Rectal smooth muscle tissue (tissue), 1 donor: Measurements from ENCODE around the gene RAPSN.

Source experiments
- H3K27ac ChIP-seq: one replicate; pipeline ENCODE4 v1.7.0; 2013; ENCODE audit warnings: low read depth, low read length, inconsistent platforms
- H3K27me3 ChIP-seq: one replicate; pipeline ENCODE4 v1.7.0; 2013; ENCODE audit warnings: low read length; ENCODE audit not compliant: control insufficient read depth, insufficient read depth
- H3K36me3 ChIP-seq: one replicate; pipeline ENCODE4 v1.7.0; 2013; ENCODE audit warnings: low read length; ENCODE audit not compliant: control insufficient read depth, insufficient read depth
- H3K4me1 ChIP-seq: one replicate; pipeline ENCODE4 v1.7.0; 2013; ENCODE audit warnings: low read length; ENCODE audit not compliant: control insufficient read depth, insufficient read depth
- H3K4me3 ChIP-seq: one replicate; pipeline ENCODE4 v1.7.0; 2013; ENCODE audit warnings: low read length
- H3K9ac ChIP-seq: one replicate; pipeline ENCODE4 v1.7.0; 2013; ENCODE audit warnings: low read length

Gene RAPSN

DNA sequence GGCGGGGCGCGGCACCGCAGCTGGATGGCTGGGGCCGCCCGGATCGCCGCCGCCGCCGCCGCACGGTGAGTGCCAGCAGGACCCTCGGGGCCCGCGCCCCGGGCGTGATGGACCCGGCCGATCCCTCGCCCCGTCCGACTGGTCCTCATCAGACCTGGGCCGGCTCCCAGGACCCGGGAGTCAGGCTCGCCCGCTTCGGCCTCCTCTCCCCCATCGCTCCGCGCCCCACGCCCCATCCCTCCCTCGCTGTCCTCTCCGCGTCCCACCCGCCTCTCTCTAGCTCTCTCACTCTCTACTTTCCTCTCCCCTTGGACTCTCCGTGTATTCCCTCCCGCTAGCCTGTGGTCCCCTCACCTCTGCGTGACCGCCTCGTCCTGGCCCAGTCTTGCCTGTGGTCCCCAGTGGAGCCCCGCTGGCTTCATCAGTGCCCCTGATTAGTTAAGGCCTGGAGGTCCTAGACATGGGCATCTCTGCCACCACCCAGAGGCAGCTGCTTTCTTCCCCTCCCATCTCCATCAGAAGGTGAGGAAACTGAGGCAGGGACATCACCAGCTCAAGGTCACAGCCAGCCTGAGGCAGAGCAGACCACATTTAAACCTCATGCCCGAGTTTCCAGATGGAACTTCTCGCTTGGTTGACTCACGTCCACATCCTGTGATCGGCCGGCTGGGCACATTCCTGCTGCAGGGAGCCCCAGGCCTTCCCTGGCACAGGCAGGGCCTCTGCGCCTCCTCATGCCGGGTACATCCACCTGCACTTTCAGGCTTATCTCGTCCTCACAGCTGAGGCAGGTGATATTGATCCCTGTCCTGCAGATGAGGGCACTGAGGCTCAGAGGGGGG lies 40.1 kb downstream of the RAPSN start:
- peaks cover 17% of the 10 kb centered on the region for H3K4me1 ChIP-seq
- H3K27ac ChIP-seq = peak overlapping the region; percentile 86
- H3K4me3 ChIP-seq = peak overlapping the region; percentile 84
- no peaks in the 10 kb centered on the region for H3K27me3 ChIP-seq
- peak overlapping the region; percentile 14 for H3K9ac ChIP-seq
- H3K36me3 ChIP-seq = peaks cover 2% of the 10 kb centered on the region

DNA sequence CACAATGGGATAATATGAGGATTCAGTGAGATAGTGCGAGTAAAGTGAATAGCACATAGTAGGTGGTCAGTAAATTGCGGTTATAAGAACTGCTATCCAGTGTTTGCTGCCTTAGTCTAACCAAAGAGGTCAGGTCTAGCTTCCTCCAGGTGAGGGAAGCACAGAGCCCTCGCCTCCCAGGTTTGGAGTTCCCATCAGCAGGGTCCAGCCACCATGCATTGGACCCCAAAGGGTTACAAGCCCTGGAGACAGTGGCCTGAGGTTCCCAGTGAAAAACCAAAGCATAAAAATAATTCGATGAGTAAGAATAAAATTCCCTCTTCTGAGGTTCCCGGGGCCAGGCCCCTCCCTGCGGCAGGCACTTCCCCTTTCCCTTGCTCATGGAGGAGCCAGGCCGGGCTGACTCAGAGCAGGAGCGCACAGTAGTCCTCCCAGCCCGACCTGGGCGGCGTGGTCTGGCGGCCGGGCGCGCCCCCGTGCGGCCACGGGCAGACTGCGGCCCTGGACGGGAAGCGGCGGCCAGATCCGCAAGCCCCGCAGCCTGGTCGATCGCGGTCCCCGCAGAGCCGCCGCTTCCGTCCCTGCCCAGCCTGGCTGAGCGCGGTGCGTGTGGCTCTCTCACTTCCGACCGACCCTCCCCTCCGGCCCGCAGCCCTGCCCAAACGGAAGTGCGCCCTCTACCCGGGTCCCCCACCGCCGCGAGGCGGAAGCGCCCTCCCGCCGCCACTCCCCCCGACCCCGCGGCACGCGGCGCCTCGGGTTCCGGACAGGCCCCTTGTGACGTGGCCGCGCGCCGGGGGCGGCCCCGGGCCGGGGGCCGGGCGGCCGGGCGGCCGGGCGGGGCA lies 41.0 kb downstream of the RAPSN start, which contains the start of gene SLC39A13:
Gene SLC39A13, plus strand, starts transcription at position 845 of the 845 bp plus-strand sequence. CDS start 1,505 bp downstream, outside the sequence.
- Histone ChIP-seq H3K4me1 (peaks cover 17% of the 10 kb centered on the region), H3K4me3 (peak within 1 kb of the TSS; percentile 84), H3K27me3 (no peaks in the 10 kb centered on the region), H3K27ac (peak within 1 kb of the TSS; percentile 91), H3K9ac (peak within 1 kb of the TSS; percentile 46), H3K36me3 (no peaks in the 10 kb centered on the region)

DNA sequence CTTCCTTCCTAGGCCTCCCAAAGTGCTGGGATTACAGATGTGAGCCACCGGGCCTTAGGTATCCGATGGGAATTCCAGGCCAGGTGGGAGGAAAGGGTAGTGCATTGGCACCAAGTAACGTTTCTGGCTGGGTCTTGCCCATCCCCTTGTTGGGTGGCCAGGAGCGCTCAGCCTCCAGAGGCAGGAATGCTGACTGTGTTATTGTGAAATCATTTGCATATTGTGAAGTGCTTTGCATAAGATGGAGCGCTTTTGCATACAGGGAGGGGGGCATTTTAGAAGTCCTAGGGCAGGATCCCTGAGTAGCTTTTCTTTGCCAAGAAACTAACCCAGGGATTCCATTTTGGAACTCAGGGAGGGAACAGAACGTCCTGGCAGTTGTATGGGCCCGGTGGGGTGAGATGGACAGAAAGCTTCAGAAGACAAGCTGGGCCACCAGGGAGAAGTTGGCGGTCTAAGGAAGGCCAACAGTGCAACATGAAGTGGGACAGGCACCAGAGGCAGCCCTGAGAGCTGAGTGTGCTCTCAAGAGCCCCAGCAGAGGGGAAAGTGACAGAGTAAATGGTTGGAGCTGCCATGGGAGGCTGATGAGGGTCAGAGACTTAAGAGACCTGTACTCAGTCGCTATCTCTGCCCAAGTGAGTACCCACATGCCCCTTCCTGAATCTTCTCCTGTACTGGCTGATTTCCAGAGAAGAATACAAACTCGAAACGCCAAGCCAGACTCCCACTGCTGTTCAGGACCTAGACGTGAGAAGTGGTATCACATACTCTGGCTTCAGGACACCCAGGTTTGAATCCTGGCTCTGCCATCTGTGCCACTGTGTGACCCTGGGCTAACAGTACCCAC lies 41.8 kb downstream of the RAPSN start:
- peak overlapping the region; percentile 91 for H3K27ac ChIP-seq
- H3K4me3 ChIP-seq = peak overlapping the region; percentile 81
- peak overlapping the region; percentile 46 for H3K9ac ChIP-seq
- H3K4me1 ChIP-seq = peaks cover 17% of the 10 kb centered on the region
- H3K36me3 ChIP-seq = no peaks in the 10 kb centered on the region
- H3K27me3 ChIP-seq = no peaks in the 10 kb centered on the region

DNA sequence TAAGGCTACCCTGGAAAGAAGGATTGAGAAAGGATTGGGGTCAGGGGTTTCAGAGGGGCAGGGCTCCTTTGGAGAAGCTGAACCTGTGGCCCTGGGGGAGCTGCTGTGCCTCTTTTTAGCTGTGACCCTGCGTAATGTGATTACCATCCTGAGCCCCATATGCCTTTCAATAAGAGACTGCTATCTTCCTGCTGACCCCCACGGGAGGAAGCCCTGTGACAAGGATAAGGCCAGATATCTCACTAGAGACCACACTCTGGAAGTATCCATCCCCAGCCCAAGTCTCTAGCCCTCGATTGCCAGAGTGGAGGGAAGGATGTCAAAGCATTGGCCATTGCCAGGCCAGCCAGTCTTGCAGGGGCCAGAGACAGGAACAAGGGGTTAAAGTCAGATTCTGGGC lies 45.4 kb downstream of the RAPSN start:
- H3K27ac ChIP-seq = no peak overlapping the region
- no peaks in the 10 kb centered on the region for H3K36me3 ChIP-seq
- no peaks in the 10 kb centered on the region for H3K27me3 ChIP-seq
- H3K9ac ChIP-seq = no peak overlapping the region
- H3K4me1 ChIP-seq = peaks cover 14% of the 10 kb centered on the region
- H3K4me3 ChIP-seq = no peak overlapping the region

DNA sequence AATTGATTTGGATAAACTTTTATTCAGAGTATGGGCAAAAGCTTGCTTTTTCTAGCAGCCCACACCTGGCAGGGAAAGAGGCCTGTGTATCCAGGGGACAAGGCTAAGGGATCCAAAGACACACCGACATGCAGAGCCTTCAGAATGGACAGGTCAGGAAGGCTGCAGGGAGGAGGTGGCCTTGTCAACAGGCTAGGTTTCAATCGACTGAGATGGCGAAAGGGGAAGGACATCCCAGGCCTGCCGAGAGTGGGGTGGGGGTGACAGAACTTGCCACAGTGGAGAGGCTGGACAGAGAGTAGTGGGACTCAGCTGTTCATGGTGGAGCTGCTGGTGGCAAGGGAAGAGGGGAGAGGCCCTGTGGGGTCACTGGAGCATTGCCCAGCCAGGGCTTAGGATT lies 45.8 kb downstream of the RAPSN start:
- Histone ChIP-seq H3K27ac (no peak overlapping the region), H3K9ac (no peak overlapping the region), H3K27me3 (no peaks in the 10 kb centered on the region), H3K4me3 (no peak overlapping the region), H3K4me1 (peaks cover 14% of the 10 kb centered on the region), H3K36me3 (no peaks in the 10 kb centered on the region)

DNA sequence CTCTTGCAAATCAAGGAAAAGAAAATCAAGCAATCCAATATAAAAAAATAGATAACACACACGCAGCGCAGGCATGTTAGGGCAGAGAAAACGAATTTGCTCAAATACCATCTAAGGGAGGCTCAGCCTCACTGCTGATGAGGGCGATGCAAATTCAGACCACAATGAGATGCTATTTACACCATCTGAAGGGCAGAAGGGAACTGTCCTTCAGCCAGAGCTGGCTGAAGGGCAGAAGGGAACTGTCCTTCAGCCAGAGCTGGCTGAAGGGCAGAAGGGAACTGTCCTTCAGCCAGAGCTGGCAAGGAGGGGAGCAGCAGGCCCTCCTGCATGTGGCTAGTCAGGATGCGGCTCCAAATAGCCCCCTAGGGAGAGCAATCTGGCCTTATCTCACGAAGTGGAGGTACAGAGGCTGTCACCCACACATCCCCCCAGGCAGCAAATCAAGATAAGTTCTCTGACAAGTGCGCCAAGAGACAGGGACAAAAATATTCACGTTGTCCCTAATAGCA lies 48.1 kb downstream of the RAPSN start:
- Histone ChIP-seq H3K27me3 (no peaks in the 10 kb centered on the region), H3K36me3 (no peaks in the 10 kb centered on the region), H3K27ac (peak overlapping the region; percentile 75), H3K4me3 (peak overlapping the region; percentile 63), H3K4me1 (peaks cover 7% of the 10 kb centered on the region), H3K9ac (no peak overlapping the region)

DNA sequence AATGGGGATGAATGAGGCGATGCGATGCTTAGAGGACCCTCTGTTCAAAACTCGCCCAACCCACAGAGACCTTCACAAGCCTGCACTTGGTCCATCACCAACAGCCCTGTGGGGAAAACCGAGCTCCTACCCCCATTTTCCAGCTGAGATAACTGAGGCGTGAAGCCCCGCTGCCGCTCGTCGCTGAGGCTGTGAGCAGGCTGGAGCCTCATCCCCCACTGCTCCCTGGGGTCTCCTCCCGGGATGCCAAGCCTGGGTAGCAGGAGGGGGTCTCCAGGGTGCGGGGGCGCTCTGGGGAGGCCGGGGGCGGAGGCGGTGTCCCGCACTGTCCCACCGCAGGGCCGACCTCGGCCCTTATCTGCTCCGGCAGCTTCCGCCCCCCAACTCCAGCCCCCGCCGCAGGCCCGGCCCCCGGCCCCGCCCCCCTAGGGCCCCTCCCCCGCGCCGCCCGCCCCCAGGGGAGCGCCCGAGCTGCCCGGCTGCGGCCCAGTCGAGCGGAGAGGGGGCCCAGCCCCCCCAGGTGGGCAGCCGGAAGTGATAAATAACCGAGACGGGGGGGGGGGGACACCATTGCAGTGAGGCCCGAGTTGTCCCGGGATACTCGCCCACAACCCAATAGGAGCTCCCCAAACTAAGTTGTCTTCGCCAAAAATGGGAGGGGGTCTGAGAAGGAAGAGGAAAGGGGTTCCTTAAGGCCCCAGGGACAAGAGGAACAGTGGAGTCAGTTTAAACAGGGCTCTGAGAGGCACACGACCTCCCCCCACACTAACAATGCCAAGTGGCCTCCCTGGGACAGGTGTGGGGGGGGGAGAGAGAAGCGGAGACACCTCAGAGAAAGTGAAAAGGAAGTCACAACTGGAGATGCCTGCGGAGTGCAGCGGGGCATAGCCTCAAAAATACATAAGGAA lies 48.8 kb downstream of the RAPSN start:
- no peaks in the 10 kb centered on the region for H3K36me3 ChIP-seq
- peak overlapping the region; percentile 75 for H3K27ac ChIP-seq
- H3K4me3 ChIP-seq = peak overlapping the region; percentile 84
- peaks cover 7% of the 10 kb centered on the region for H3K4me1 ChIP-seq
- H3K9ac ChIP-seq = peak overlapping the region; percentile 62
- no peaks in the 10 kb centered on the region for H3K27me3 ChIP-seq

DNA sequence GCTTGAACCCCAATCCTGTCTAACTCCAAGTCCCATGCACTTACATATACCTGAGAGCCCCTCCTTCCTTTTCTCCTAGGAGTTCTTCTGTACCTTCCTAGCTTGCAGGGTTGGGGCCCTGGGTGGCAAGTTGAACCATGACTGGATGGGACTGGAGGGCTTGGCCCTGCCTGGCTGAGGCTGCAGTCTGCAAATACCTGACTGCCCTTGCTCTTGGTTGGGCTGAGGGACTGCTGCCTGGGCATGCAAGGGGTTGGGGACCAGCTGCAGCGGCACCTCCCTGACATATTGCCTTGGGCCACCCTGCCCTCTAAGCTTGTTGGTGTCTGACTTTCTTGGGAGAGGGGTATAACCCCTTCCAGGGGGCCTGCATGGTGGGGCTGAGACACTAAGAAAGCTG lies 50.4 kb downstream of the RAPSN start:
- Histone ChIP-seq H3K9ac (no peak overlapping the region), H3K4me3 (no peak overlapping the region), H3K27ac (no peak overlapping the region)

DNA sequence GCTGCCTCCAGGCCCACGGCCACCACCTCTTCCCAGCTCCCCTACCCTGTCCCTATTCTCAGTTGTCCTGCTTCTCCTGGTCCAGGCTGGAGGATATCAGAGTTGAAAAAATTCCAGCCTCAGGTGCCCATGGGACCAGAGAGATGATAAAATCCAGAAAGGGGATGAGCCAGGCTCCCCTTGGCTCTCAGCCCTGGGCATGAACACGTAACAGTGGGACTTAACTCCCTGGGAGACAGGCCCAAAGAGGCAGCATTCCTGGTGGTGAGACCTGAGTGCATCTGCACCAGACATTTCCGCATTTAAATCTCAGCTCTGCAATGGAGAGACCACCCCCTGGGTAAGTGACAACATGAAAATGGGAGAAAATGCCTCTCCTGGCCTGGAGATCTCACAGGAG lies 50.9 kb downstream of the RAPSN start:
- no peak overlapping the region for H3K9ac ChIP-seq
- H3K4me3 ChIP-seq = no peak overlapping the region
- H3K27ac ChIP-seq = no peak overlapping the region
- peaks cover 7% of the 10 kb centered on the region for H3K4me1 ChIP-seq
- H3K27me3 ChIP-seq = no peaks in the 10 kb centered on the region
- no peaks in the 10 kb centered on the region for H3K36me3 ChIP-seq

More for the DNA sequence above, 50.4 kb downstream of the RAPSN start:
- Histone ChIP-seq H3K36me3 (no peaks in the 10 kb centered on the region), H3K4me1 (peaks cover 7% of the 10 kb centered on the region), H3K27me3 (no peaks in the 10 kb centered on the region)

DNA sequence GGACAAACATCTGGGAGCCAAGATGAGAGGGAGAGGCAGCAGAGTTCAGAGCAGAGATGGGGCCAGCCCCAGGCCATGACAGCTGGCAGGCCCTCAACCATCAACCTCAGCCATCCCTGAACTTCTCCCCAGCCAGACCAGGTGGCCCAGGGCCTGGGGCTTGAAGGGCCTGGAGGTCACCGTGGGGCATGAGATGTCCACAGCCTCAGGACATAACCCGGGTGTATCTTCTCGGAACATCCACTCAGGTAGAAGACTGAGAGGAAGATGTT lies 53.0 kb downstream of the RAPSN start:
- no peaks in the 10 kb centered on the region for H3K36me3 ChIP-seq
- H3K27ac ChIP-seq = no peak overlapping the region
- H3K27me3 ChIP-seq = no peaks in the 10 kb centered on the region
- no peak overlapping the region for H3K9ac ChIP-seq
- no peak overlapping the region for H3K4me3 ChIP-seq
- H3K4me1 ChIP-seq = peaks cover 7% of the 10 kb centered on the region
